Measurements from ENCODE around the gene GNG13.

- TF ChIP-seq CTCF (conservative IDR thresholded peaks at IDR 0.05; ENCODE audit: low read depth, low read length) = no peak
- TF ChIP-seq EZH2phosphoT487 (IDR thresholded peaks at IDR 0.05; ENCODE audit: borderline replicate concordance, low read length) = no peak
- no peak for TF ChIP-seq EZH2 (IDR thresholded peaks at IDR 0.05; ENCODE audit: low read length, unreplicated experiment)
These were observed 25.2 kb downstream of the GNG13 start for GRCh38 chr16:775236-775796.

Measured in PC-3 (cell line).